ENCODE measurements around the gene ZNF407.

DNA sequence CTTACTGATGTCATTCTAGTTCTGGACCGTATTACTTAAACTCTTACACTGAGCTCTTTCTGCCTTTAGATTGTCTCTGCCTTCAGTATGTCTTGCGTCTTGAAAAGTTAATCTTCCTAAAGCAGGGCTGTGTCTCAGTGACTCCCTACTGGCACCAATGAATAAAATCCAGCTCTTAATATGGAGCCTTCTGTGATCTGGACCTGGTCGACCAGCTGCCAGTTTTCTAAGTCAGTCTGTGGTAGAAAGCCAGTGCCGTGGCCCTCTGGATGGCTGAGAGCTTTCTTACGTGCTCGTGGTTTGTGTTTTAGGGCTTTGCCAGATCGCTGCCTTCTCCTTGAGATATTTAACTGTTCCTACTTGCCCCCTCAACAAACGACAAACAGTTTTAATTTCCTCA lies 26.8 kb downstream of the ZNF407 start:
- TF ChIP-seq POLR2A (IDR thresholded peaks at IDR 0.05) = no peak
- TF ChIP-seq, protein P1, sequence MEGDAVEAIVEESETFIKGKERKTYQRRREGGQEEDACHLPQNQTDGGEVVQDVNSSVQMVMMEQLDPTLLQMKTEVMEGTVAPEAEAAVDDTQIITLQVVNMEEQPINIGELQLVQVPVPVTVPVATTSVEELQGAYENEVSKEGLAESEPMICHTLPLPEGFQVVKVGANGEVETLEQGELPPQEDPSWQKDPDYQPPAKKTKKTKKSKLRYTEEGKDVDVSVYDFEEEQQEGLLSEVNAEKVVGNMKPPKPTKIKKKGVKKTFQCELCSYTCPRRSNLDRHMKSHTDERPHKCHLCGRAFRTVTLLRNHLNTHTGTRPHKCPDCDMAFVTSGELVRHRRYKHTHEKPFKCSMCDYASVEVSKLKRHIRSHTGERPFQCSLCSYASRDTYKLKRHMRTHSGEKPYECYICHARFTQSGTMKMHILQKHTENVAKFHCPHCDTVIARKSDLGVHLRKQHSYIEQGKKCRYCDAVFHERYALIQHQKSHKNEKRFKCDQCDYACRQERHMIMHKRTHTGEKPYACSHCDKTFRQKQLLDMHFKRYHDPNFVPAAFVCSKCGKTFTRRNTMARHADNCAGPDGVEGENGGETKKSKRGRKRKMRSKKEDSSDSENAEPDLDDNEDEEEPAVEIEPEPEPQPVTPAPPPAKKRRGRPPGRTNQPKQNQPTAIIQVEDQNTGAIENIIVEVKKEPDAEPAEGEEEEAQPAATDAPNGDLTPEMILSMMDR (IDR thresholded peaks at IDR 0.05 in 8 of 11, conservative IDR thresholded peaks at IDR 0.05 in 3 of 11) = no peak
- TF ChIP-seq POLR2AphosphoS5 (IDR thresholded peaks at IDR 0.05) = no peak
